Heart left ventricle (tissue), 13 donors: ENCODE data around the gene TUBA4A.

Source experiments
- CTCF ChIP-seq, 12 donors: fragments of 200-600 bp; sonication (generic) in 4 of 12; IDR thresholded peaks; one replicate each; pipeline versions ENCODE4 v1.5.0 to v1.8.0; 2018 to 2022; ENCODE audit warnings: antibody characterized with exemption in 12 of 12, mild to moderate bottlenecking in 5 of 12
- POLR2A ChIP-seq, 2 donors: fragments of 450-650 bp; IDR thresholded peaks; one replicate each; pipeline ENCODE4 v1.6.1; 2017; ENCODE audit warnings: antibody characterized with exemption in 2 of 2, mild to moderate bottlenecking in 2 of 2, moderate library complexity in 2 of 2
- donor health status: ischemic (EF 13 %, LVEDD 7.1; RV severe dilation, severe dysfunction).
- donor health status: DM: no; HTN: yes; CAD: no.
- donor health status: DM: no; HTN: no; CAD: no.
- donor health status: ischemic (EF 25% LVEDD 6.9; RV normal size, moderate dysfunction).
- donor health status: ischemic (EF 25% LVEDD 5.7; RV mildly dilated, moderate dysfunction).
- donor health status: ischemic (EF 35%, LVEDD 5.7; RV mildly dilated, moderate dysfunction).
- donor health status: nonischemic (EF 11% LVEDD 7.7; RV severe dilation, severe dysfunction).
- donor health status: DM: yes; HTN: yes; CAD: no.
- donor health status: PGD.
- donor health status: ischemic (EF 29% LVEDD 5.4; RV normal size, mild dysfunction).
- donor health status: nonischemic (EF 23%, LVEDD 6.1; RV moderate dilation, normal function).

GRCh38 chr2:219228911-219229304, 24.8 kb downstream of the TUBA4A start:
- TF ChIP-seq CTCF (IDR thresholded peaks at IDR 0.05) (no peak), POLR2A (IDR thresholded peaks at IDR 0.05) (no peak)
